Mucosa of descending colon (tissue), 3 donors: ENCODE data around the gene TRIM27. TPM values are rescaled to one million over a fixed set of nuclear protein-coding genes. Genes with fewer than 3 reads are reported as not detected.

Source experiments
- ATAC-seq: fragments of 200-7000 bp; cut with Tn5 transposase; one replicate; pipeline ENCODE4 v1.9.1; 2020; ENCODE audit warnings: mild to moderate bottlenecking, moderate library complexity
- DNase-seq, 3 donors: peaks; one replicate each; pipeline ENCODE4 v3.0.0-alpha.2; 2020
- H3K36me3 ChIP-seq: fragments of 200-600 bp; one replicate; pipeline ENCODE4 v1.8.0; 2021; ENCODE audit warnings: low read depth, mild to moderate bottlenecking
- H3K4me1 ChIP-seq: fragments of 200-600 bp; one replicate; pipeline ENCODE4 v1.8.0; 2021; ENCODE audit warnings: low read depth, mild to moderate bottlenecking
- H3K4me3 ChIP-seq: fragments of 200-600 bp; one replicate; pipeline ENCODE4 v1.8.0; 2021; ENCODE audit warnings: mild to moderate bottlenecking
- H3K9me3 ChIP-seq: fragments of 200-600 bp; one replicate; pipeline ENCODE4 v1.8.0; 2021; ENCODE audit warnings: mild to moderate bottlenecking
- CTCF ChIP-seq: fragments of 200-600 bp; IDR thresholded peaks from one replicate; pipeline ENCODE4 v1.8.0; 2022; ENCODE audit warnings: antibody characterized with exemption, mild to moderate bottlenecking
- intact Hi-C, 2 donors: fragments of 100-400 bp; cut with DNase I in 1 of 2; cut with micrococcal nuclease in 1 of 2; formaldehyde crosslinking; loops; one replicate each; pipeline versions ENCODE4 v1.11.0 to v1.11.1; 2022; cut with DNase I, micrococcal nuclease
- total RNA-seq, 3 donors: library from RNA; stranded (reverse); fragmentation: NEBNext Ultra II Directional in 2 of 3; extraction: Animal tissue kit (Norgen Biotek cat#: 25700) in 2 of 3; gene quantifications; one replicate each; pipeline versions ENCODE4 v1.2.1 to v1.2.4, GENCODE V29; 2021 to 2023
- donor health status: DM: no; HTN: no; CAD: no; lungs with moderate emphysema.
- donor health status: DM: no; HTN: no; CAD: no.
- donor health status: DM: no; HTN: yes; CAD: no.

Gene TRIM27
- total RNA-seq, 3 donors from 2014 or later, result 33.1 to 37.2 (median 35.5) TPM

GRCh38 chr6:28948782-28949486 is 25.1 kb upstream of the TRIM27 start:
- ATAC-seq (no peak), DNase-seq (no peak)
- Histone ChIP-seq H3K36me3 (no peaks in the 10 kb centered on the region), H3K4me1 (peaks cover 1% of the 10 kb centered on the region), H3K9me3 (no peaks in the 10 kb centered on the region), H3K4me3 (no peak overlapping the region)
- TF ChIP-seq CTCF, result no peak
- intact Hi-C loops, result no loop called here

DNA sequence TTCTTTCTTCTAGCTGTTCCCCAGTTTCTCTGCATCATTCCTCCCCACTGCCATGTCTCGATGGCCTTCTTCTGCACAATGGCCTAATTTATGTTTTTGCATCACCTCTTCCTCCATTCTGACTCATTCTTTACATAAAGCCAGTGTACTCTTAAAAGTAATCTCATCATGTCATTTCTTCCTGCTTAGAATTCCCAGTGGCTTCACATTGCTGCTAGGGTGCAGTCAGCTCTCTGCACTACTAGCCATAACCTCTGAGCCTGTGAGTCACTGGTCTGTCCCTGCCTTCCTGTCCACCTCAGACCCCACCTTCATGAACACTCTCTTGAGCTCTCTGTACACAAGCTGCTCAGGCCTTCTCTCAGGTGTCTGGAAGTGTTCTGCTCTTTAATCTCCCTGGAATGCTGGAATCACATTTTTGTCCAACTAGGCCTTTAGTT is 24.1 kb upstream of the TRIM27 start:
- intact Hi-C loops, result no loop called here
- no peak overlapping the region for H3K4me3 ChIP-seq
- DNase-seq (no peak), ATAC-seq (peak; percentile 95)
- H3K9me3 ChIP-seq, result no peaks in the 10 kb centered on the region
- no peaks in the 10 kb centered on the region for H3K36me3 ChIP-seq
- no peaks in the 10 kb centered on the region for H3K4me1 ChIP-seq
- no peak for TF ChIP-seq CTCF

- no peaks in the 10 kb centered on the region for H3K36me3 ChIP-seq
- H3K4me3 ChIP-seq, result no peak overlapping the region
- H3K4me1 ChIP-seq, result no peaks in the 10 kb centered on the region
- ATAC-seq, result no peak
- TF ChIP-seq CTCF, result no peak
- DNase-seq, result no peak
- intact Hi-C loops, result no loop called here
- H3K9me3 ChIP-seq, result no peaks in the 10 kb centered on the region
These were observed 23.4 kb upstream of the TRIM27 start for GRCh38 chr6:28947067-28947765.

- Histone ChIP-seq H3K4me3 (no peak overlapping the region), H3K4me1 (peaks cover 6% of the 10 kb centered on the region), H3K36me3 (no peaks in the 10 kb centered on the region), H3K9me3 (no peaks in the 10 kb centered on the region)
- no peak for TF ChIP-seq CTCF
- no peak for DNase-seq
- no peak for ATAC-seq
- intact Hi-C loops, result no loop called here
These were observed 21.6 kb upstream of the TRIM27 start for GRCh38 chr6:28945349-28945748.

DNA sequence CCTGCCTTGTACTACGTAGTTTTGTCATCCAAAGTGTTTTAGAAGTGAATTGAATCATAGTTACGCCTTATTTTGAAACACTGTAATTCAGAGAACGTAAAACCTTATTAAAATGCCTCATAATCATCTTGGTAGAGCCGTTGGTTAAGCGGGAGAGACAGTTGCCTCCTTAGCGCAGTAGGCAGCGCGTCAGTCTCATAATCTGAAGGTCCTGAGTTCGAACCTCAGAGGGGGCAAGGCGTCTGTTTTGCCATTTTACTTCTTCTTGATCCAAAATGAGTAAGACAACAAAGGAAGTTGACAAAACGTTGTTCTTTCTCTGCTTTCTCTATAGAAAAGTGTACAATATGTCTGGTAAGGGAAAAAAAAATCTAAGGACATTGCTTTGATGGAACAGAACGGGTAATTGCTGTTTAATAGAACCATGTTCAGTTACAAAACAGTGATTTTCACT is 20.7 kb upstream of the TRIM27 start:
- Histone ChIP-seq H3K4me1 (peaks cover 6% of the 10 kb centered on the region), H3K36me3 (no peaks in the 10 kb centered on the region), H3K9me3 (no peaks in the 10 kb centered on the region), H3K4me3 (peak overlapping the region; percentile 1)
- intact Hi-C loops, result no loop called here
- peak; percentile 25 for ATAC-seq
- no peak for TF ChIP-seq CTCF
- DNase-seq, result peak in 2 of 3 donors; percentile 60 to 75
